GM18909 (cell line): Measurements from ENCODE around the gene FAT2.

ENCODE experiments used
- ATAC-seq: cut with Tn5 transposase; IDR thresholded peaks from one replicate; pipeline ENCODE4 v1.9.1; 2021; ENCODE audit warnings: mild to moderate bottlenecking; ENCODE audit not compliant: unreplicated experiment, poor library complexity

FAT2 gene

GRCh38 chr5:151591144-151591819 lies at the start of gene FAT2:
FAT2 (minus strand) TSS chr5:151591331; CDS start chr5:151568931, 22,400 bp downstream.
- no peak for ATAC-seq

- ATAC-seq, result no peak
Observed at GRCh38 chr5:151638619-151639018, 47.5 kb upstream of the FAT2 start.

GRCh38 chr5:151637676-151638075 lies 46.5 kb upstream of the FAT2 start:
- ATAC-seq, result no peak

GRCh38 chr5:151633892-151634291 lies 42.8 kb upstream of the FAT2 start:
- ATAC-seq, result no peak

- ATAC-seq, result no peak
Observed at GRCh38 chr5:151632941-151633340, 41.8 kb upstream of the FAT2 start.

- no peak for ATAC-seq
Observed at GRCh38 chr5:151632524-151632923, 41.4 kb upstream of the FAT2 start.

GRCh38 chr5:151631941-151632340 lies 40.8 kb upstream of the FAT2 start:
- no peak for ATAC-seq

GRCh38 chr5:151630088-151630487 lies 39.0 kb upstream of the FAT2 start:
- ATAC-seq, result no peak

- ATAC-seq, result no peak
Observed at GRCh38 chr5:151628112-151628823, 37.1 kb upstream of the FAT2 start.

GRCh38 chr5:151627650-151628049 lies 36.5 kb upstream of the FAT2 start:
- no peak for ATAC-seq

GRCh38 chr5:151625285-151625684 lies 34.2 kb upstream of the FAT2 start:
- ATAC-seq, result no peak

- ATAC-seq, result no peak
Observed at GRCh38 chr5:151624476-151624875, 33.3 kb upstream of the FAT2 start.

- ATAC-seq, result no peak
Observed at GRCh38 chr5:151622367-151623088, 31.4 kb upstream of the FAT2 start.

- no peak for ATAC-seq
Observed at GRCh38 chr5:151620461-151620840, 29.3 kb upstream of the FAT2 start.

- no peak for ATAC-seq
Observed at GRCh38 chr5:151619812-151620460, 28.8 kb upstream of the FAT2 start.

- no peak for ATAC-seq
Observed at GRCh38 chr5:151618907-151619306, 27.8 kb upstream of the FAT2 start.

- no peak for ATAC-seq
Observed at GRCh38 chr5:151617841-151618710, 26.9 kb upstream of the FAT2 start.

GRCh38 chr5:151617383-151617840 lies 26.3 kb upstream of the FAT2 start:
- no peak for ATAC-seq

GRCh38 chr5:151615431-151615830 lies 24.3 kb upstream of the FAT2 start:
- ATAC-seq, result no peak

- ATAC-seq, result no peak
Observed at GRCh38 chr5:151614565-151614964, 23.4 kb upstream of the FAT2 start.
